H1 (cell line): Measurements from ENCODE around the gene HTR1D. TPM values are rescaled to one million over a fixed set of nuclear protein-coding genes. Genes with fewer than 3 reads are reported as not detected.

Experiments
- polyA plus RNA-seq, 7 experiments: library from polyadenylated mRNA; depleted of rRNA in 3 of 7; stranded (reverse) in 5 of 7; unstranded in 2 of 7; fragments of >200 nt in 5 of 7; fragments of 200-250 nt in 2 of 7; gene quantifications; 1 replicate in 5 of 7; 2 replicates in 1 of 7; 4 replicates in 1 of 7; pipeline versions ENCODE4 v1.2.1 to v1.2.3, GENCODE V29; 2011 to 2013; ENCODE audit warnings: missing spikeins in 2 of 7, mixed read lengths in 2 of 7
- small RNA-seq: library from polyadenylated mRNA; stranded (forward); fragments of <200 nt; extraction: miRNeasy Mini kit (QIAGEN cat#:217004); gene quantifications from one replicate; pipeline ENCODE3, GENCODE V24; 2013; ENCODE audit not compliant: insufficient read depth
- total RNA-seq: library from RNA; stranded (reverse); fragmentation: NEBNext Ultra II Directional; extraction: Animal tissue kit (Norgen Biotek cat#: 25700); gene quantifications from 2 replicates; pipeline ENCODE4 v1.2.1, GENCODE V29; 2021
- TF ChIP-seq, protein P1 (sequence below): IDR thresholded peaks from 2 replicates; pipeline ENCODE4 v1.6.1; 2012; ENCODE audit warnings: low read length, inconsistent platforms

Gene HTR1D
- total and polyA plus RNA-seq, 2 of the 8 experiments (the other 6 are each of a cell fraction or from before 2014, with no cell fraction given), result 8.8 to 11.5 TPM

DNA sequence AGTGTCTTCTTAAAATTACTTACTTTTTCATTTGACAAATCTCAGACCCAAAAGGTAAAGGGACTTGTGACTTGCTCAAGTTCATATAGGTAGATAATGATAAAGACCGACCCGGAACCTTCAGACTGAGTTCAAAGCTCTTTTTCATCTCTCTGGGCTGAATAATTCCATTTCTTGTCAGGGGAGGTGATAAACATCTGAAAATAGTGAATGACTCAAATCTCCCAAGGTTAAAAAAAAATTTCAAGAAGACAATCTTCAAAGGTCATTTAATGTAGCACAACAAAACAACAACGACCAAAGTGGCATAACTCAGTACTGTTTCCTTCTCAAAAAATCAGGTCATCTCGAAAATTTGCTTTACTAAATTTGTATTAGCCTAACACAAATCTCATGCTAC lies 69.2 kb downstream of the HTR1D start (continued):
- TF ChIP-seq, protein P1, sequence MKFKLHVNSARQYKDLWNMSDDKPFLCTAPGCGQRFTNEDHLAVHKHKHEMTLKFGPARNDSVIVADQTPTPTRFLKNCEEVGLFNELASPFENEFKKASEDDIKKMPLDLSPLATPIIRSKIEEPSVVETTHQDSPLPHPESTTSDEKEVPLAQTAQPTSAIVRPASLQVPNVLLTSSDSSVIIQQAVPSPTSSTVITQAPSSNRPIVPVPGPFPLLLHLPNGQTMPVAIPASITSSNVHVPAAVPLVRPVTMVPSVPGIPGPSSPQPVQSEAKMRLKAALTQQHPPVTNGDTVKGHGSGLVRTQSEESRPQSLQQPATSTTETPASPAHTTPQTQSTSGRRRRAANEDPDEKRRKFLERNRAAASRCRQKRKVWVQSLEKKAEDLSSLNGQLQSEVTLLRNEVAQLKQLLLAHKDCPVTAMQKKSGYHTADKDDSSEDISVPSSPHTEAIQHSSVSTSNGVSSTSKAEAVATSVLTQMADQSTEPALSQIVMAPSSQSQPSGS, result no peak

Small RNAs within 50 kb of the gene (small RNA-seq; reads per million reads assigned to genes)
- not detected for gene RNU6-135P
- not detected for gene RNU6-514P

Other genes starting within 250 kb of the HTR1D start
- not detected in 2 replicates for gene LACTBL1, start 244.6 kb downstream of the HTR1D start, total RNA-seq
- gene LACTBL1, start 244.6 kb downstream of the HTR1D start, polyA plus RNA-seq (2011; rRNA removed), result not detected in 2 replicates
- gene TEX46, start 201.7 kb downstream of the HTR1D start, total RNA-seq, result not detected in 2 replicates
- gene TEX46, start 201.7 kb downstream of the HTR1D start, polyA plus RNA-seq (2011; rRNA removed), result not detected in 2 replicates
- 273 and 275 TPM in 2 replicates for gene KDM1A, start 198.0 kb downstream of the HTR1D start, total RNA-seq
- 175 and 216 TPM in 2 replicates for gene KDM1A, start 198.0 kb downstream of the HTR1D start, polyA plus RNA-seq (2011; rRNA removed)
- gene LUZP1, start 48.6 kb downstream of the HTR1D start, total RNA-seq, result 59.9 and 60.5 TPM in 2 replicates
- 12.2 and 14.0 TPM in 2 replicates for gene LUZP1, start 48.6 kb downstream of the HTR1D start, polyA plus RNA-seq (2011; rRNA removed)
- 203 and 214 TPM in 2 replicates for gene HNRNPR, start 126.8 kb upstream of the HTR1D start, total RNA-seq
- 76.8 and 110 TPM in 2 replicates for gene HNRNPR, start 126.8 kb upstream of the HTR1D start, polyA plus RNA-seq (2011; rRNA removed)
- 1.6 and 1.8 TPM in 2 replicates for gene ZNF436, start 152.3 kb upstream of the HTR1D start, total RNA-seq
- 0.31 and 0.65 TPM in 2 replicates for gene ZNF436, start 152.3 kb upstream of the HTR1D start, polyA plus RNA-seq (2011; rRNA removed)
- 0.21 TPM in 1 of 2 replicates, not detected in the other for gene TCEA3, start 207.2 kb upstream of the HTR1D start, total RNA-seq
- gene TCEA3, start 207.2 kb upstream of the HTR1D start, polyA plus RNA-seq (2011; rRNA removed), result 0.08 and 0.13 TPM in 2 replicates